K562 (cell line): ENCODE measurements around the gene CFAP410. TPM values are rescaled to one million over a fixed set of nuclear protein-coding genes. Genes with fewer than 3 reads are reported as not detected.

Source experiments
- CAMTA2 ChIP-seq: fragments of 250-450 bp; sonication (Bioruptor Pico); conservative IDR thresholded peaks from 2 replicates; pipeline ENCODE4 v1.5.1; 2022
- CEBPB ChIP-seq: fragments of 450-650 bp; IDR thresholded peaks from 2 replicates; pipeline ENCODE4 v1.6.1; 2016; ENCODE audit warnings: missing genetic modification characterization, missing compliant biosample characterization
- CHD1 ChIP-seq: fragments of 200-600 bp; sonication (generic); IDR thresholded peaks from one replicate; pipeline ENCODE4 v1.6.1; 2012; ENCODE audit warnings: mild to moderate bottlenecking, moderate library complexity, low read length, inconsistent platforms
- CTCF ChIP-seq, 3 experiments: IDR thresholded peaks in 2 of 3; conservative IDR thresholded peaks in 1 of 3; 2 replicates each; pipeline ENCODE4 v1.5.1; 2011 to 2012; ENCODE audit warnings: low read length in 3 of 3, mild to moderate bottlenecking in 3 of 3, control low read depth in 2 of 3, improper control_type of control experiment in 1 of 3, inconsistent platforms in 1 of 3, low read depth in 1 of 3, mixed read lengths in 1 of 3, moderate library complexity in 1 of 3; ENCODE audit not compliant: insufficient read depth in 2 of 3
- E4F1 ChIP-seq: fragments of 250-450 bp; sonication (Bioruptor Pico); IDR thresholded peaks from 2 replicates; pipeline ENCODE4 v1.5.0; 2021; ENCODE audit warnings: mild to moderate bottlenecking, borderline replicate concordance
- ETV5 ChIP-seq: sonication (generic); formaldehyde crosslinking; IDR thresholded peaks from 2 replicates; pipeline ENCODE4 v1.4.0; 2020; ENCODE audit warnings: low read depth, mild to moderate bottlenecking, missing genetic modification reagents
- HIVEP1 ChIP-seq: fragments of 250-450 bp; sonication (Bioruptor Pico); IDR thresholded peaks from 2 replicates; pipeline ENCODE4 v1.4.0; 2020; ENCODE audit warnings: mild to moderate bottlenecking
- HOMEZ ChIP-seq: fragments of 250-450 bp; sonication (Bioruptor Pico); IDR thresholded peaks from 2 replicates; pipeline ENCODE4 v1.4.0; 2020; ENCODE audit warnings: mild to moderate bottlenecking, moderate library complexity
- IRF9 ChIP-seq: fragments of 450-650 bp; IDR thresholded peaks from 2 replicates; pipeline ENCODE4 v1.6.1; 2016; ENCODE audit warnings: missing biosample characterization, missing genetic modification characterization
- SNAPC5 ChIP-seq: fragments of 250-450 bp; sonication (Bioruptor Pico); IDR thresholded peaks from 2 replicates; pipeline ENCODE4 v1.8.0; 2021; ENCODE audit warnings: moderate library complexity, mild to moderate bottlenecking, inconsistent platforms
- SREBF1 ChIP-seq: fragments of 150-350 bp; IDR thresholded peaks from 2 replicates; pipeline ENCODE4 v1.6.1; 2014; ENCODE audit warnings: antibody characterized with exemption, low read depth, low read length, borderline replicate concordance
- THAP12 ChIP-seq: fragments of 250-450 bp; sonication (Bioruptor Pico); IDR thresholded peaks from 2 replicates; pipeline ENCODE4 v1.9.0; 2021; ENCODE audit warnings: mild to moderate bottlenecking, inconsistent platforms
- USF2 ChIP-seq: sonication (generic); formaldehyde crosslinking; IDR thresholded peaks from 2 replicates; pipeline ENCODE4 v1.5.0; 2020; ENCODE audit warnings: missing genetic modification reagents
- ZNF146 ChIP-seq: IDR thresholded peaks from one replicate; pipeline ENCODE4 v1.6.1; 2018; ENCODE audit warnings: missing compliant biosample characterization; ENCODE audit not compliant: unreplicated experiment
- ZNF212 ChIP-seq: fragments of 450-650 bp; formaldehyde crosslinking; IDR thresholded peaks from 2 replicates; pipeline ENCODE4 v1.4.0; 2020; ENCODE audit warnings: mild to moderate bottlenecking
- polyA plus RNA-seq, 8 experiments: library from polyadenylated mRNA; depleted of rRNA in 4 of 8; stranded (reverse) in 5 of 8; unstranded in 3 of 8; fragments of >200 nt; fragmentation: Nextera tagmentation in 2 of 8; fragmentation: Illumina TruSeq in 1 of 8; extraction: Ambion mirVana in 2 of 8; extraction: Trizol in 1 of 8; gene quantifications; 2 replicates each; pipeline versions ENCODE4 v1.2.1 to v1.2.3, GENCODE V29; 2011 to 2014; ENCODE audit warnings: inconsistent platforms in 1 of 8, missing spikeins in 1 of 8
- total RNA-seq, 7 experiments: library from RNA; depleted of rRNA in 6 of 7; stranded (reverse); fragments of >200 nt in 6 of 7; fragmentation: Illumina TruSeq in 2 of 7; extraction: Trizol in 2 of 7; gene quantifications; 2 replicates each; pipeline versions ENCODE4 v1.2.1 to v1.2.3, GENCODE V29; 2011 to 2021; ENCODE audit warnings: low replicate concordance in 1 of 7

The CFAP410 gene
- total and polyA plus RNA-seq, 9 of the 15 experiments (the other 6 are each of a cell fraction or from before 2014, with no cell fraction given) = 0.07 to 17.3 (median 2.3) TPM

GRCh38 chr21:44337941-44338895 is 972 bp downstream of the CFAP410 start (continued):
- TF ChIP-seq HOMEZ (CRISPR knock-in tag) = peak; percentile 81; the same call in 1 of the 2 replicates
- TF ChIP-seq SNAPC5 (CRISPR knock-in tag) = no peak
- TF ChIP-seq THAP12 (CRISPR knock-in tag) = peak; percentile 48; the same call in 1 of the 2 replicates
- TF ChIP-seq HIVEP1 (CRISPR knock-in tag) = no peak
- no peak for TF ChIP-seq CEBPB (tag)
- no peak for TF ChIP-seq ZNF146 (CRISPR knock-in tag)
- no peak for TF ChIP-seq ETV5 (CRISPR knock-in tag)
- TF ChIP-seq CHD1 = peak; percentile 66
- TF ChIP-seq IRF9 = no peak
- TF ChIP-seq SREBF1 = 0 out of 2 replicates have a peak, but pooled peaks have one; percentile 28
- TF ChIP-seq E4F1 = no peak
- TF ChIP-seq CTCF (IDR thresholded peaks at IDR 0.05 in 2 of 3, conservative IDR thresholded peaks at IDR 0.05 in 1 of 3; ENCODE audit: insufficient read depth in 2 of 3, low read depth in 1 of 3, low read length in 3 of 3) = peak; percentile 51 to 54 (median 52); a peak in 5 of 6 replicates
- 0 out of 2 replicates have a peak, but pooled peaks have one; percentile 21 for TF ChIP-seq ZNF212 (CRISPR knock-in tag)
- no peak for TF ChIP-seq USF2 (CRISPR knock-in tag)
- TF ChIP-seq CAMTA2 (CRISPR knock-in tag) = no peak
